ENCODE results near the gene ARV1. TPM values are rescaled to one million over a fixed set of nuclear protein-coding genes. Genes with fewer than 3 reads are reported as not detected.

ARV1 gene
- total RNA-seq, 1 experiment from 2014 or later = 4.0 TPM

- Histone ChIP-seq H3K4me1 (ENCODE audit: control insufficient read depth in 1 of 2, insufficient read depth in 2 of 2, low read length in 2 of 2) (no peaks in the 10 kb centered on the region), H3K27ac (ENCODE audit: low read depth, low read length) (no peak overlapping the region), H3K9me3 (ENCODE audit: control insufficient read depth in 1 of 2, insufficient read depth in 1 of 2, low read depth in 1 of 2, low read length in 2 of 2) (no peaks in the 10 kb centered on the region), H3K79me2 (ENCODE audit: insufficient read depth, low read length) (peaks cover 51% of the 10 kb centered on the region), H3K9ac (ENCODE audit: low read length) (no peak overlapping the region), H3K27me3 (ENCODE audit: insufficient read depth, low read length) (no peaks in the 10 kb centered on the region), H3K9me2 (ENCODE audit: insufficient read depth) (no peaks in the 10 kb centered on the region), H3K36me3 (ENCODE audit: control insufficient read depth in 1 of 2, insufficient read depth in 2 of 2, low read length in 2 of 2) (no peaks in the 10 kb centered on the region), H3K4me2 (ENCODE audit: low read length) (no peak overlapping the region), H2AFZ (ENCODE audit: low read depth, low read length, poor library complexity, severe bottlenecking) (no peak overlapping the region), H4K20me1 (ENCODE audit: insufficient read depth) (no peaks in the 10 kb centered on the region), H3K4me3 (replicated peaks in 1 of 2; ENCODE audit: low read depth in 1 of 2, low read length in 2 of 2) (no peak overlapping the region)
- no peak for DNase-seq (ENCODE audit: low read depth, low spot score)
- no peak for ATAC-seq
- CTCF ChIA-PET = no interaction called here
- intact Hi-C loops (cut with micrococcal nuclease) = no loop called here
- TF ChIP-seq EGR1 (IDR thresholded peaks at IDR 0.05; ENCODE audit: low read depth) = no peak
- RAD21 ChIA-PET (ENCODE audit: low non-redundant PET in 1 of 2, low total read pairs in 2 of 2, uncharacterized antibody in 2 of 2, unreplicated experiment in 2 of 2) = no interaction called here
- BruUV-seq (replicated peaks) = no TSS peak
- POLR2A ChIA-PET = no interaction called here
These were observed 50.9 kb downstream of the ARV1 start for GRCh38 chr1:231029841-231030240.

GRCh38 chr1:231032963-231033362, 54.1 kb downstream of the ARV1 start:
- Histone ChIP-seq H2AFZ (ENCODE audit: low read depth, low read length, poor library complexity, severe bottlenecking) (no peak overlapping the region), H3K4me3 (replicated peaks in 1 of 2; ENCODE audit: low read depth in 1 of 2, low read length in 2 of 2) (no peak overlapping the region), H3K4me2 (ENCODE audit: low read length) (no peak overlapping the region), H3K4me1 (ENCODE audit: control insufficient read depth in 1 of 2, insufficient read depth in 2 of 2, low read length in 2 of 2) (no peaks in the 10 kb centered on the region), H3K36me3 (ENCODE audit: control insufficient read depth in 1 of 2, insufficient read depth in 2 of 2, low read length in 2 of 2) (no peaks in the 10 kb centered on the region), H3K27ac (ENCODE audit: low read depth, low read length) (no peak overlapping the region), H3K79me2 (ENCODE audit: insufficient read depth, low read length) (peaks cover 59% of the 10 kb centered on the region), H3K9me2 (ENCODE audit: insufficient read depth) (no peaks in the 10 kb centered on the region), H4K20me1 (ENCODE audit: insufficient read depth) (no peaks in the 10 kb centered on the region), H3K9me3 (ENCODE audit: control insufficient read depth in 1 of 2, insufficient read depth in 1 of 2, low read depth in 1 of 2, low read length in 2 of 2) (no peaks in the 10 kb centered on the region), H3K9ac (ENCODE audit: low read length) (no peak overlapping the region), H3K27me3 (ENCODE audit: insufficient read depth, low read length) (no peaks in the 10 kb centered on the region)
- no TSS peak for BruUV-seq (replicated peaks)
- intact Hi-C loops (cut with micrococcal nuclease) = no loop called here
- ChIA-PET CTCF (no interaction called here), POLR2A (no interaction called here), RAD21 (ENCODE audit: low non-redundant PET in 1 of 2, low total read pairs in 2 of 2, uncharacterized antibody in 2 of 2, unreplicated experiment in 2 of 2) (no interaction called here)
- ATAC-seq = no peak
- no peak for TF ChIP-seq ZFX (IDR thresholded peaks at IDR 0.05)
- no peak for TF ChIP-seq MAX (IDR thresholded peaks at IDR 0.05)
- TF ChIP-seq RAD21 (IDR thresholded peaks at IDR 0.05; ENCODE audit: low read depth) = no peak
- TF ChIP-seq YY1 (IDR thresholded peaks at IDR 0.05; ENCODE audit: extremely low read depth, insufficient replicate concordance, low read depth, low read length) = no peak
- TF ChIP-seq POLR2AphosphoS5 (IDR thresholded peaks at IDR 0.05; ENCODE audit: low read depth, low read length) = no peak
- no peak for TF ChIP-seq FOSL1 (IDR thresholded peaks at IDR 0.05; ENCODE audit: low read depth)
- TF ChIP-seq REST (IDR thresholded peaks at IDR 0.05; ENCODE audit: low read depth) = no peak
- no peak for TF ChIP-seq CTCF (IDR thresholded peaks at IDR 0.05 in 2 of 3, conservative IDR thresholded peaks at IDR 0.05 in 1 of 3; ENCODE audit: borderline replicate concordance in 1 of 3, insufficient read depth in 1 of 3, low read depth in 2 of 3, low read length in 2 of 3)
- TF ChIP-seq EZH2phosphoT487 (IDR thresholded peaks at IDR 0.05; ENCODE audit: borderline replicate concordance) = no peak
- DNase-seq (ENCODE audit: low read depth, low spot score) = no peak

All from HCT116 (cell line).